ENCODE results near the gene QRSL1.

QRSL1 gene

DNA sequence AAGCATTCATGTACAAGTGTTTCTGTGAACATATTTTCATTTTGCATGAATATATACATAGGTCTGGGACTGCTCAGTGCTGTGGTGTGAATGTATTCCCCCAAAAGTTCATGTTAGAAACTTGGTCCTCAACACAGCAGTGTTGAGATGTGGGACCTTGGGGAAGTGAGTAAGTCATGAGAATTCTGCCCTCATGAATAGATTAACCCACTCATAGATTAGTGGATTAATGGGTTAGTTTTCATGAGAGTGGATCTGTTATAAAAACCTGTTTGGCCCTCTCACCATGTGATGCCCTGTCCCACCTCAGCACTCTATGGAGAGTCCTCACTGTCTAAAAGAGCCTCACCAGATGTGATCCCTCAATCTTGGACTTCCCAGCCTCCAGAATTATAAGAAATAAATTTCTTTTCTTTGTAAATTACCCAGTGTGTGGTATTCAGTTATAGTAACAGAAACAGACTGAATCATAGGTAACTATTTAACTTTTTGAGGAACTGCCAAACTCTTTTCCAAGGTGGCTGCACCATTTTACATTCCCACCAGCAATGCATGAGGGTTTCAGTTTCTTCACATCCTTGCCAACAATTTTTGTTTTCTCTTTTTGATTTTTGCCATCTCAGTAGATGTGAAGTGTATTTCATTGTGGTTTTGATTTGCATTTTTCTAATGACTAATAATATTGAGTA is 45.3 kb downstream of the QRSL1 start:
- Histone ChIP-seq H2AFZ (ENCODE audit: low read length, unreplicated experiment) (no peak overlapping the region), H3K4me1 (ENCODE audit: control insufficient read depth, insufficient read depth, low read length, unreplicated experiment) (no peaks in the 10 kb centered on the region), H3K79me2 (ENCODE audit: control insufficient read depth, insufficient read depth, low read length, unreplicated experiment) (no peaks in the 10 kb centered on the region), H3K4me3 (ENCODE audit: low read depth, low read length) (no peak overlapping the region), H3K27ac (ENCODE audit: low read depth, low read length) (no peak overlapping the region), H3K27me3 (ENCODE audit: insufficient read depth, low read length) (no peaks in the 10 kb centered on the region), H3K36me3 (ENCODE audit: insufficient read depth, low read length) (no peaks in the 10 kb centered on the region)

DNA sequence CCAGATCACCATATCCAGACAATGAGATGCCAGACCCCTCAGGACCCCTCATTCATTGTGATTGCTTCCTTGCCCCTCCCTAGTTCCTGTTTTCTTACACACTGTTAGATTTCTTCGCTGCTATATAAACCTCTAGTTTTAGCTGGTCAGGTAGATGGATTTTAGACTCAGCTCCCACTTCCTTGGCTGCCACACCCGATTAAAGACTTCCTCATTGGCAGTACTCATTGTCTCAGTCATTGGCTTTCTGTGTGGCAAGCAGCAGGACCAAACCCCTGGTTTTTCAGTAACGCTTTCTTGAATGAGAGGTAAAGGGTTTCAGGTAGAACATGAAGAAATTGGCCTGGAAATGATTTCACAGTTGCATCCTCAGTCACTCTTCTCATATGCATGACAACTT is 47.9 kb downstream of the QRSL1 start:
- H3K27me3 ChIP-seq (ENCODE audit: insufficient read depth, low read length) = no peaks in the 10 kb centered on the region

GRCh38 chr6:106684011-106684410 is 54.6 kb downstream of the QRSL1 start:
- H3K4me3 ChIP-seq (ENCODE audit: low read depth, low read length) = no peak overlapping the region
- no peak overlapping the region for H2AFZ ChIP-seq (ENCODE audit: low read length, unreplicated experiment)
- no peaks in the 10 kb centered on the region for H3K36me3 ChIP-seq (ENCODE audit: insufficient read depth, low read length)
- no peak overlapping the region for H3K27ac ChIP-seq (ENCODE audit: low read depth, low read length)
- H3K79me2 ChIP-seq (ENCODE audit: control insufficient read depth, insufficient read depth, low read length, unreplicated experiment) = no peaks in the 10 kb centered on the region
- no peaks in the 10 kb centered on the region for H3K27me3 ChIP-seq (ENCODE audit: insufficient read depth, low read length)
- H3K4me1 ChIP-seq (ENCODE audit: control insufficient read depth, insufficient read depth, low read length, unreplicated experiment) = peaks cover 8% of the 10 kb centered on the region

More for the DNA sequence above, 47.9 kb downstream of the QRSL1 start:
- H3K4me3 ChIP-seq (ENCODE audit: low read depth, low read length) = no peak overlapping the region
- no peak overlapping the region for H2AFZ ChIP-seq (ENCODE audit: low read length, unreplicated experiment)
- H3K27ac ChIP-seq (ENCODE audit: low read depth, low read length) = no peak overlapping the region
- H3K4me1 ChIP-seq (ENCODE audit: control insufficient read depth, insufficient read depth, low read length, unreplicated experiment) = no peaks in the 10 kb centered on the region
- H3K79me2 ChIP-seq (ENCODE audit: control insufficient read depth, insufficient read depth, low read length, unreplicated experiment) = no peaks in the 10 kb centered on the region
- no peaks in the 10 kb centered on the region for H3K36me3 ChIP-seq (ENCODE audit: insufficient read depth, low read length)

DNA sequence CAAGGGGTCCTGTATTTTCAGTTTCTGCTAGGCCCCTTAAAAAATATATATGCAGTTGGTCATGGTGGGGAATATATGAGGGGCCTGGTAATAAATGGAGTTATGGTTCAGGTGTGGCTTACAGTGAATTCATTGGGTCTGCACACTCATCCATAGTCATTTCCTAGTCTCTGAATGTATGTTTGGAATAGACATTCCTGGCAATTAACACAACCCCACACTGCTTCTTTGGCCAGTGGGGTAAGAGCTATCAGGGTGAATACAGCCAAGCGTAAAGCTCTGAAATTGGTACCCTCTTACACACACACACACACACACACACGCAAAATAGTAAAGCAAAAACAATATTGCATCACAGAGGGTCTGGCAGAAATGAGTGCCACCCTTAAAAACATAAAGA is 56.5 kb downstream of the QRSL1 start:
- Histone ChIP-seq H3K79me2 (ENCODE audit: control insufficient read depth, insufficient read depth, low read length, unreplicated experiment) (no peaks in the 10 kb centered on the region), H2AFZ (ENCODE audit: low read length, unreplicated experiment) (no peak overlapping the region), H3K4me1 (ENCODE audit: control insufficient read depth, insufficient read depth, low read length, unreplicated experiment) (peaks cover 8% of the 10 kb centered on the region), H3K27me3 (ENCODE audit: insufficient read depth, low read length) (no peaks in the 10 kb centered on the region), H3K36me3 (ENCODE audit: insufficient read depth, low read length) (no peaks in the 10 kb centered on the region), H3K27ac (ENCODE audit: low read depth, low read length) (no peak overlapping the region), H3K4me3 (ENCODE audit: low read depth, low read length) (no peak overlapping the region)

GRCh38 chr6:106688177-106688951 is 59.0 kb downstream of the QRSL1 start:
- Histone ChIP-seq H3K36me3 (ENCODE audit: insufficient read depth, low read length) (no peaks in the 10 kb centered on the region), H3K79me2 (ENCODE audit: control insufficient read depth, insufficient read depth, low read length, unreplicated experiment) (no peaks in the 10 kb centered on the region), H2AFZ (ENCODE audit: low read length, unreplicated experiment) (peak overlapping the region; percentile 51), H3K4me1 (ENCODE audit: control insufficient read depth, insufficient read depth, low read length, unreplicated experiment) (peaks cover 13% of the 10 kb centered on the region), H3K27ac (ENCODE audit: low read depth, low read length) (no peak overlapping the region), H3K4me3 (ENCODE audit: low read depth, low read length) (no peak overlapping the region), H3K27me3 (ENCODE audit: insufficient read depth, low read length) (no peaks in the 10 kb centered on the region)

DNA sequence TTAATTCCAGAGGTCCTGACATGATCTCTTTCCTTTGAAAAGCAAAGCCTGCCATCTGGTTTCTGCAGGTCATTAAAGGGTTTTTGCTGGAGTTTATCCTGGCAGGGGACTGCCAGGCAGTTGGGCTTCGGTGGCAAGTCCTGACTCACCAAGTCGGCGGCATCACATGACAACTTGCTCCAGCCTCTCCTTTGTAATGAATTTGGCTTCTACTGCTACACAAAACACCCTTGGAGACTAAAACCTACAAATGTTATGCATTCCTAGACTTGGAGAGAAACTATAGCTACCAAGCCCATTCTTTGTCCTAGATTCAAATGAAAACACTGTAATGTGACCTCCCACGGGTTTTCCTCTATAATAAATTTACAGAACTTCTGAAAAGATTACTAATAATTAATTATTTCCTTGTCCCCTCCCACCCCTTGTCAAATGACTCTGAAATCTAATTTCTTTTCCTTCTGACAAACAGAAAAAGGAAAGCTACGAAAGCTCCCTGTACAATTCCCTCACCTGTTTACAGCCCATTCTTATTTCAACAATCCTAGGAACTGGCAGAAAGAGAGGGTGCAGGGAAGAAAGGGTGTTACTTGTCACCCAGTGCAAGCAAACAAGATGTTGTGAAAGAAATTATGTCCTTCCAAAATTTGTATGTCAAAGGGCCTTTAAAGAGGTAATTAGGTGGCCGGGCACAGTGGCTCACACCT is 62.9 kb downstream of the QRSL1 start:
- Histone ChIP-seq H2AFZ (ENCODE audit: low read length, unreplicated experiment) (no peak overlapping the region), H3K36me3 (ENCODE audit: insufficient read depth, low read length) (no peaks in the 10 kb centered on the region), H3K27me3 (ENCODE audit: insufficient read depth, low read length) (peaks cover 19% of the 10 kb centered on the region), H3K79me2 (ENCODE audit: control insufficient read depth, insufficient read depth, low read length, unreplicated experiment) (no peaks in the 10 kb centered on the region), H3K27ac (ENCODE audit: low read depth, low read length) (no peak overlapping the region), H3K4me1 (ENCODE audit: control insufficient read depth, insufficient read depth, low read length, unreplicated experiment) (peaks cover 5% of the 10 kb centered on the region), H3K4me3 (ENCODE audit: low read depth, low read length) (no peak overlapping the region)

- Histone ChIP-seq H2AFZ (ENCODE audit: low read length, unreplicated experiment) (no peak overlapping the region), H3K27ac (ENCODE audit: low read depth, low read length) (no peak overlapping the region), H3K27me3 (ENCODE audit: insufficient read depth, low read length) (peaks cover 22% of the 10 kb centered on the region), H3K36me3 (ENCODE audit: insufficient read depth, low read length) (no peaks in the 10 kb centered on the region), H3K4me1 (ENCODE audit: control insufficient read depth, insufficient read depth, low read length, unreplicated experiment) (peaks cover 5% of the 10 kb centered on the region), H3K79me2 (ENCODE audit: control insufficient read depth, insufficient read depth, low read length, unreplicated experiment) (no peaks in the 10 kb centered on the region), H3K4me3 (ENCODE audit: low read depth, low read length) (no peak overlapping the region)
These were observed 63.4 kb downstream of the QRSL1 start for GRCh38 chr6:106692819-106693208.

- peaks cover 28% of the 10 kb centered on the region for H3K27me3 ChIP-seq (ENCODE audit: insufficient read depth, low read length)
- H2AFZ ChIP-seq (ENCODE audit: low read length, unreplicated experiment) = no peak overlapping the region
- peaks cover 5% of the 10 kb centered on the region for H3K4me1 ChIP-seq (ENCODE audit: control insufficient read depth, insufficient read depth, low read length, unreplicated experiment)
- no peaks in the 10 kb centered on the region for H3K79me2 ChIP-seq (ENCODE audit: control insufficient read depth, insufficient read depth, low read length, unreplicated experiment)
- H3K27ac ChIP-seq (ENCODE audit: low read depth, low read length) = no peak overlapping the region
- H3K36me3 ChIP-seq (ENCODE audit: insufficient read depth, low read length) = no peaks in the 10 kb centered on the region
- H3K4me3 ChIP-seq (ENCODE audit: low read depth, low read length) = no peak overlapping the region
These were observed 64.0 kb downstream of the QRSL1 start for GRCh38 chr6:106693418-106693817.

- no peaks in the 10 kb centered on the region for H3K36me3 ChIP-seq (ENCODE audit: insufficient read depth, low read length)
- peaks cover 28% of the 10 kb centered on the region for H3K27me3 ChIP-seq (ENCODE audit: insufficient read depth, low read length)
- no peaks in the 10 kb centered on the region for H3K79me2 ChIP-seq (ENCODE audit: control insufficient read depth, insufficient read depth, low read length, unreplicated experiment)
- no peak overlapping the region for H2AFZ ChIP-seq (ENCODE audit: low read length, unreplicated experiment)
- H3K4me3 ChIP-seq (ENCODE audit: low read depth, low read length) = no peak overlapping the region
- H3K4me1 ChIP-seq (ENCODE audit: control insufficient read depth, insufficient read depth, low read length, unreplicated experiment) = peaks cover 5% of the 10 kb centered on the region
- H3K27ac ChIP-seq (ENCODE audit: low read depth, low read length) = no peak overlapping the region
These were observed 65.0 kb downstream of the QRSL1 start for GRCh38 chr6:106694343-106694742.

DNA sequence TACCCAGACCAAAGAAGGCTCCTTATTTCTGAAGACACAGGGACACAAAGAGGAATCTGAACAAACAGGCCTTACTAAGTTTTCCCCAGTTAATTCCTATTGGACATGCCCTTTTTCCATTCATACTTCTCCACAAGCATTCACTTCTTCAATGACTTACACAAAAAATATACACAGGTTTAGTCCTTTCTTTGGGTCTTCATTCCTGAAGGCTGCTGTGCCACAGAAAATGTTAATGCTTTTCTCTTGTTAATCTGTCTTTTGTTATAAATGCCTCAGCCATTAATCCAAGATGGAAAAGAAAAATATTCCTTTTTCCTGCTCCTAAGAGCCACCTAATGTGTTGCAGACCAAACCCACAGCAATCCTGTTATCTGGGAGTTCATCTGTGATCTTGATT is 71.2 kb downstream of the QRSL1 start:
- H3K79me2 ChIP-seq (ENCODE audit: control insufficient read depth, insufficient read depth, low read length, unreplicated experiment) = no peaks in the 10 kb centered on the region
- no peaks in the 10 kb centered on the region for H3K4me1 ChIP-seq (ENCODE audit: control insufficient read depth, insufficient read depth, low read length, unreplicated experiment)
- no peak overlapping the region for H3K27ac ChIP-seq (ENCODE audit: low read depth, low read length)
- H3K27me3 ChIP-seq (ENCODE audit: insufficient read depth, low read length) = peaks cover 76% of the 10 kb centered on the region
- no peak overlapping the region for H3K4me3 ChIP-seq (ENCODE audit: low read depth, low read length)
- H3K36me3 ChIP-seq (ENCODE audit: insufficient read depth, low read length) = no peaks in the 10 kb centered on the region
- no peak overlapping the region for H2AFZ ChIP-seq (ENCODE audit: low read length, unreplicated experiment)

Data from ACC112 (cell line).